HG03457 (cell line): ENCODE results near the gene TMEM201.

Experiments used
- ATAC-seq: cut with Tn5 transposase; IDR thresholded peaks from one replicate; pipeline ENCODE4 v1.9.1; 2021; ENCODE audit warnings: moderate number of reproducible peaks; ENCODE audit not compliant: unreplicated experiment

Gene TMEM201

DNA sequence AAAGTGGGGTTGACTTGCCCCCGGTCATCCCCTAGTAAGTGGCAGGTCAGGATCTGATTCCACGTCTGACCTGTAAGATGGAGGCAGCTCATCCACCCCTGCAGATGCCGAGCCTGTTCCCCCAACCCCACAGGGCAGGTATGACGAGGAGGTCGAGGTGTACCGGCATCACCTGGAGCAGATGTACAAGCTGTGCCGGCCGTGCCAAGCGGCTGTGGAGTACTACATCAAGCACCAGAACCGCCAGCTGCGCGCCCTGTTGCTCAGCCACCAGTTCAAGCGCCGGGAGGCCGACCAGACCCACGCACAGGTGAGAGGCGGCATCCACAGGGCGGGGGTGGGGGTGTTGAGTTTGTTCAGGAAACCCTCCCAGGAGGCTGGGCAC is 9.6 kb downstream of the TMEM201 start:
- no peak for ATAC-seq

DNA sequence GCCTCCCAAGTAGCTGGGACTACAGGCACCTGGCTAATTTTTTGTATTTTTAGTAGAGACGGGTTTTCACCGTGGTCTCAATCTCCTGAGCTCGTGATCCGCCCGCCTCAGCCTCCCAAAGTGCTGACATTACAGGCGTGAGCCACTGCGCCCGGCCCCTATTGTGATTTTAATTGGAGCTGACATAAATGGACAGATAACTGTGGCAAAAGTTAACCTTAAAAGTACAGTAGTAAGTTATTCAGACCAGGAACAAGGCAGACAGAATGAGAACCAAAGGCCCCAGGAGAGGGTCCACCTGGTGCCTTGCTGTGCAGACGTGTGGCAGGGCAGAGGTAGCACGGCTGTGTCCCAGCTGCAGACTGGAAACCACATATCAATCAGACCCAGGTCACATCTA is 11.0 kb downstream of the TMEM201 start:
- ATAC-seq: no peak

DNA sequence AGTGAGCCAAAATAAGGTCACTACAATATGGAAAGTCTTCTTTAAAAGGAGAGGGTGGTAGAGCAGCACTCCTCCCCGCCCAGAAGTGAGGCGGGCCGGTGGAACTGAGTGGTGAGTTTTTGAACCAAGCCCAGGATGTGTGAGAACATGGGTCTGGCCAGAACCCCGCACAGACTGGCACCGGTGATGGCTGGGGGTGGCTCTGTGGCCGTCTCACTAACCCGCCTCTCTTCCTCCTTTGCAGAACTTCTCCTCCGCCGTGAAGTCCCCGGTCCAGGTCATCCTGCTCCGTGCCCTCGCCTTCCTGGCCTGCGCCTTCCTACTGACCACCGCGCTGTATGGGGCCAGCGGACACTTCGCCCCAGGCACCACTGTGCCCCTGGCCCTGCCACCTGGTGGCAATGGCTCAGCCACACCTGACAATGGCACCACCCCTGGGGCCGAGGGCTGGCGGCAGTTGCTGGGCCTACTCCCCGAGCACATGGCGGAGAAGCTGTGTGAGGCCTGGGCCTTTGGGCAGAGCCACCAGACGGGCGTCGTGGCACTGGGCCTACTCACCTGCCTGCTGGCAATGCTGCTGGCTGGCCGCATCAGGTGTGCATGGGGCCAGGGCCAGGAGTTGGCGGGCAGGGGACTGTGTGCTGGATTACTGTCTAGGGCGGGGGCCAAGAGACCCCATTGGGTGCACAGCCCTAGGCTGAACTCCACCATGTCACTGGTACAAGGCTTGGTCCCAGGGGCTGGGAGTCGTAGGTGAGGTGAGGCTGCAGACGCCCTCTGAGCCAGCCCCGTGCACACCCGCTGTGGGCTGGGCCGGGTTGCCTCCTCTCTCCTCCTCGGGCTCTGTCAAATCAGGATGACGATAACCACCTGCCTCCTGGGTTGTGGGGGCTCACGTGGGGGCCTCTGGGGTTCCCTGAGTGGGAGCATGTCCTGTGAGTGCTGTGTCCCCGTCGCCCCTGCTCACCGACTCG is 12.4 kb downstream of the TMEM201 start:
- no peak for ATAC-seq

DNA sequence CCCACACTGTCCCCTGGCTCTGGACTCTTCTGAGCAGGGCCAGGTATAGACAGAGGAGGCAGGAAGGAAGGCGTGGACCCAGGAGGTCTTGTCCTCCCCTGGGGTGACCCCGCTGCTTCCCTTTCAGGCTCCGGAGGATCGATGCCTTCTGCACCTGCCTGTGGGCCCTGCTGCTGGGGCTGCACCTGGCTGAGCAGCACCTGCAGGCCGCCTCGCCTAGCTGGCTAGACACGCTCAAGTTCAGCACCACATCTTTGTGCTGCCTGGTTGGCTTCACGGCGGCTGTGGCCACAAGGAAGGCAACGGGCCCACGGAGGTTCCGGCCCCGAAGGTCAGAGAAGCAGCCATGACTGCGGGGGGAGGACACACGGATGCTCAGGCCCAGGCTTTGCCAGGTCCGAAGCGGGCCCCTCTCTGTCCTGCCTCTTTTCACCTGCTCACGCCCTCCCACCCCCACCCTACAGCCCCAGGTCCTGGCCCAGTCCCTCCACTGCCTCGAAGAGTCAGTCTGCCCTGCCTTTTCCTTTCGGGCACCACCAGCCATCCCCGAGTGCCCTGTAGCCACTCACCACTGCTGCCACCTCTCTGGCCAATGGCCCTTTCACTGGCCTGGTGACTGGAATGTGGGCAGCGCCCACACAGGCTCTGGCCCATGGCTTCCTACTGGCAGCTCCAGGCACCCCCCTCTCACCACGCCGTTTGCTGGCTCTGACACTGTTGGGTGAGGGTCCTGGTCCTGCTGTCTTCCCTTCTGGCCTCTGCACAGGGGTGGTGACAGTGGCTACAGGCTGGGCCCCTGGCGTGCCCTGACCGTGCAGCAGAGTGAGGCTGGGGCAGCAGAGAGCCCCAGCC is 13.5 kb downstream of the TMEM201 start:
- ATAC-seq: no peak

DNA sequence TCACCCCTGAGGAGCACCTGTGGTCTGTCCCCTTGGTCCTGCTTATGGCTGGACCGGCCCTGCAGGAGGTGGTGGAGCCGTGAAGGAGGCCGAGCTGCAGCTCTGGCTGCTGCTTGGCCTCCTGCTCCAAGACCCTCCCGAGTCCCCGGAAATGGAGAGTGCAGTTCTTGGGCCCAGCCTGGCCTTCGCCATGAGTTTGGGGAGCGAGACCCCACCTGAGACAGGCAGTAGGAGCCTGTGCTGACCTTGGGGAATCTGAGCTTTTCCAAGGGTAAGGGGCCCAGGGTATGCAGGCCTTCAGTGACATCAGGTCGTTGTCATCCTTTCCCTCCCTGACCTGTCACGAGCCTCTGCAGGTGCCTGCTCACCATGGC is 14.1 kb downstream of the TMEM201 start:
- ATAC-seq: no peak

DNA sequence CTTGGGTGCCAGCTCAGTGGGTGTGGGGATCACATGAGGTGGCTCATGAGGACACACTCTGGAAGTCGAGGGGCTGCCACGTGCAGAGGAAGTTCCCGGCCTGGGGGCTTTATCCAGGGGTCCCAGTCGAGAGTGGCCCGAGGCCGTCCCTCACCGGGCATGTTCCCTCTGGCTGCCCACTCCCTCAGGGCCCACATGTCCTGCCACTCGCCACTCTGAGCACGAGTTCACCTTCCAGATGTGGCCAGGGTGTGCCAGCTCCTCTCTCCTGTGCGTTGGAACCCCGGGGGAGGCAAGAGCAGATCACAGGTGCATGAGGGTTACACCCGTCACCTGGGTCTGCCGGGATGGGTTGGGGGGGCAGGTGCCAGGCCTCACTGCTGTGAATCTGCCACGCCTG is 14.6 kb downstream of the TMEM201 start:
- ATAC-seq: no peak

DNA sequence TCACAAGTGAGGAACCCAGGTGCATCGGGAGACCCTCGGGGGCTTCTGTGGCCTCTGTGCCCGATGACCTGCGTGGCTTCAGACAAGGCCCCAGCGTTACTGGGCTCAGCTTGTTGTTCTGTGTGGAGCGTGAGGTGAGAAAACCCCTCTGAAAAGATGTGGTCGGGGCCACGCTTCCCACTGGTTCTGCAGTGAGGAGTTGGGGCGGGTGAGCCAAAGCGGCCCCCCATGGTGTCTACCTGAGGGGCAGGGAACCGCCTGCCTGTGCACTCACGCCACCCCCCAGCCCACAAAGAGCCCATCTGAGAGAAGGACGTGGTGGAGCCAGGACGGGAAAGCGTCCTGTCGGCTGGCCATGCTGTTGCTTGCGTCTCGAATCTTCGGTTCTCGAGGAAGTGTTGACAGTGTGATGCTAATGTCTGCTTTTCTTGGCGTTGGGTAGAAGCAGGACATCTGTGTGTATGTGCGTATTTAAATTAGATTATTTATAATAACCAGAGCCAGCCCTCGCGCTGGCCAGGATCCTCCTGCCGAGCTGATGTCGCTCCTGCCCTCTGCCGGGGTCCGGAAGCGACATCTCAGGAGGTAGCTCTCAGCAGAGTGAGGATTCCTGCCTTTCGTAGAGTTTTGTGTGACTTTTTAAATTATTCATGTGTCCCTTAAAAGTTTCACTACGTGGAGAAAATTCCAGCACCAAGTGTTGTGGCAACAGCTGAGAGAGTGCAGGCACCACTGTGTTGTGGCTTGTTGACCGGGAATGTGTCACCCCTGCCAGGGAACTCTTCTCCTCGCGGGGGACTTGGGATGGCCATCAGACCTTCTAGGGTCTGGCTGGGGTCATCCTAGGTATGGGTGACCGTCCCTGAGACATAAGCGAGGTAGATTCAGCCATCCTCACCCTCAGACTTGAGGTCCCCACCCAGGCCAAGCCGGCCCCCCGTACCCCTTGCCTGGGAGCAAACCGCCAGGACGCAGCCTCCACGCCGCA is 15.3 kb downstream of the TMEM201 start:
- no peak for ATAC-seq

DNA sequence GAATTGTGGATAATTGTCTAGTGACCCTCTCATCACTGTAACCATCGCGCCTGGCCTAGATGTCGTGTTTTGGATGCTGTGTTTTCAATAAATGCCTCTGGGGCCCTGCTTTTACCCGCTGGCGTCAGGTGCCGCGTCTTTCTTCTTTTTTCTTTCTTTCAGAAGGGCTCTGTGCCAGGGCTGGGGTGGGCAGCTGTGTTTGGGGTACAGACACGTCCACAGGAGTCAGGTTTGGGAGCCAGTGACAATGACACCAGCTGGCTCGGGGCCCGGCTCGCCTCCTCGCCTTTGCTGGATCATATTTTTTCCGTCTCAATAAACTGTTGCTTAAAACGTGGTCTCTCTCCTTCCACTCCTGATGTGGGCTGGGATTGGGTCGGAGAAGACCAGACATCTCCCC is 16.1 kb downstream of the TMEM201 start:
- no peak for ATAC-seq

DNA sequence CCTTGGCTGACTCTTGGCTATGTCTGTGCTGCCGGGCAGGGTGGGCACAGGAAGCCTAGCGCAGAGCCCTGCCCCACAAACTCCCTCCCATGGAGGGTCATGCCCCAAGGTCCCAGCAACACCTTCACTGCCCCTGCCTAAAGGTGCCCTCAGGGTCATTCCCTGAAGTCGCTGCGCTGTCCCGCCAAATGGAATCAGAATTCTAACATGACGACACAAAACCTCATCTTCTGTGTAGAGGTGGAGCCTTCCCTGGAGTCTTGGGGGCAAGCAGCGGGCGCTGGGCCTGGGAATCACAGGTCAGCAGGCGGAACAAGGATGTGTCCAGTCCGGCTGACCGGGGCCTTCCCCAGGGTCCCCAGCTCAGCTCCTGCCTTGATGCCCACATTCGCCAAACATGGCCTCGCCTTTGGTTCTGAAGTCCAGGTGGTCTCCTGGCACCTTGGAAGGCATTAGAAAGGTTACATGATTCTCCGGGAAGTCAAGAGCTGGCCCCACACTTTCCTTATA is 17.3 kb downstream of the TMEM201 start:
- no peak for ATAC-seq

DNA sequence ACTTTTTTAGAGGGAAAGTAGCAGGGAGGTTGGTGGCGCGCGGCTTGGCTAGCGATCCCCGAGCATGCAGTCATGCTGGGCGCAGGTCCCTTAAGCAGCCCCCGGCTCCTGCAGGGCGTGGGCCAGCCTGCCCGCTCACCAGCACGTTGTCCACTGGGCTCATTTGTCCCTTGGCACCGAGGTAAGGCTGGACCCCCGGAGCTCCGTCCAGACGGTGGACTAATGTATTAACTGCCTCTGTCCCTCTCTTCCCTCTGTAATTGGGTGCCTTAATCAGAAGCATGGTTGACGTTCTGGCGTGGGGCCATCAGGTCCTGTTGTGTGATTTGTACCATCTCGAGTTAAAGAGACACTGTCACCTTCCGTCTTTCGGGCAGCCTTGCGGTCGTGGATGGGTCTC is 17.7 kb downstream of the TMEM201 start:
- no peak for ATAC-seq

DNA sequence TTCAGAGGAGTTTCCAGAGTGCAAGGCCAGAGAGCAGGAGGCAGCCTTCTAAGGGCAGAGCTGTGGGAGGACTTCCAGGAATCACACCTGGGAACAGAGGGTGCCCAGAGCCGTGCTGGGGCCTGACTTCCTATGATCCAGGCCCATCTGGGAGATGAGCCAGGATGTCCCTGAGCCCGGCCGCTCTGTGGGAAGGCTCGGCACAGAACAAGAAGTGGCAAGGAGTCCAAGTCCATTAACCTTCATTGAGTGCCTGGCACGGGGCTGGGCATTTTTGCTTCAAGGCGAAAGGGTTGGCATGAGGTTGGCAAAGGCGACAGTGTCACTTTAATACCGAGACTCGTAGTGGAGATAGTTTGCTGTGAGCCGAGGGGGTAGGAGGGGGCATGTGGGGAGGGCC is 18.2 kb downstream of the TMEM201 start:
- no peak for ATAC-seq

DNA sequence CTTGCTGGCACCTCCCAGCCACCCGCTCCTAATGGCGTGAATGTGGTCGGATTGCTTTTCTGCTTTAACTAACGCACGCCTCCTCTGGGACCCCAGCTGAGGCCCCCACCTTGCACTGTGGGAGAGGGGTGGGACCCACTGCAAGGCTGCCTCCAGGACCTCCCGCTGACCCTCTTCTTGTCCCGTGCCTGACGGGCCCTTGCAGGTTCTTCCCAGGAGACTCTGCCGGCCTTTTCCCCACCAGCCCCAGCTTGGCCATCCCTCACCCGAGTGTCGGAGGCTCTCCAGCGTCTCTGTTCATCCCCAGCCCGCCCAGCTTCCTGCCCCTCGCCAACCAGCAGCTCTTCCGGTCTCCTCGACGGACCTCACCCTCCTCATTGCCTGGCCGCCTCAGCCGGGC is 18.6 kb downstream of the TMEM201 start:
- no peak for ATAC-seq

DNA sequence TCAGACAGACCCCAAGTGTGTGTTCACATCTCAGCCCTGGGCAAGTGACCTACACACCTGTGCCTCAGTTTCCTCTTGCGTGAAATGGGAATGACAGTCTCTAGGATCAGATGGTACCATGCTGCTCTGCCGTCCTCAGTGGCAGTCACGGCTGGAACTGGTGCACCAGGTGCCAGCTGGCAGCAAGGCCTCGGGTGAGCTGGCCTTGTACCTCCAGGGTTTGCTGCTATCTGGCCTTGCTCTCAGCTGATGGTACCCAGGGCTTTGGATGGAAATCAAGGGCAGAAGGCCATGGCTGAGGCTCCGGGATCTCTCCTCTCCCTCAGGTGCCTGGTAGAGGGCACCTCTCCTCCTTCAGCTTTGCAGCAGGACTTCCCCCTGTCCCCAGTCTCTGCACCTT is 21.3 kb downstream of the TMEM201 start:
- no peak for ATAC-seq

DNA sequence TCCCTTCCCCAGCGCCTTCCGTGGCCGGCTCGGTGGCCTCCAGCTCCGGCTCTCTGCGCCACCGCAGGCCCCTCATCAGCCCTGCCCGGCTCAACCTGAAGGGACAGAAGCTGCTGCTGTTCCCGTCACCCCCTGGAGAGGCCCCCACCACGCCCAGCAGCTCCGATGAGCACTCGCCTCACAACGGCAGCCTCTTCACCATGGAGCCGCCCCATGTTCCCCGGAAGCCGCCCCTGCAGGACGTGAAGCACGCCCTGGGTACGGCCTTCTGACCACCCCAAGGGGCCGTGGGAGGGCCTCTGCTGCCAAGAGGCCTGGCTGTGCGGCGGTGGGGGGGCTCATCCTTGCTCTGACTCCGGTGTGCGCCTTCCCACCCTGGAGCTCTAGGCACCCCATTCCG is 21.8 kb downstream of the TMEM201 start:
- ATAC-seq: no peak

DNA sequence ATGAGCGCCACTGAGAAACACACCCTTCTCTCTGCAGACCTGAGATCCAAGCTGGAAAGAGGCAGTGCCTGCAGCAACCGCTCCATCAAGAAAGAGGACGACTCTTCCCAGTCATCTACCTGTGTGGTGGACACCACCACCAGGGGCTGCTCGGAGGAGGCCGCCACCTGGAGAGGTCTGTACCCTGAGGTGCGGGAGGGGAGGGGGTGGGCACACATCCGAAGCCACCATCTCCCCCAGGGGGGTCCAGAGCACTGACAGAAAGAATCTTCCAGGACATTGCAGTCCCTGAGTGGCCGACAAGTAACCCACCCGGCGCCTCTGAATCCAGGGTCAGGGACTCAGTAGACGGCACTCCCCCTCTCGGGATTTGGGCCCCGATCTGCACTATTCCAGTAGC is 23.0 kb downstream of the TMEM201 start:
- no peak for ATAC-seq

DNA sequence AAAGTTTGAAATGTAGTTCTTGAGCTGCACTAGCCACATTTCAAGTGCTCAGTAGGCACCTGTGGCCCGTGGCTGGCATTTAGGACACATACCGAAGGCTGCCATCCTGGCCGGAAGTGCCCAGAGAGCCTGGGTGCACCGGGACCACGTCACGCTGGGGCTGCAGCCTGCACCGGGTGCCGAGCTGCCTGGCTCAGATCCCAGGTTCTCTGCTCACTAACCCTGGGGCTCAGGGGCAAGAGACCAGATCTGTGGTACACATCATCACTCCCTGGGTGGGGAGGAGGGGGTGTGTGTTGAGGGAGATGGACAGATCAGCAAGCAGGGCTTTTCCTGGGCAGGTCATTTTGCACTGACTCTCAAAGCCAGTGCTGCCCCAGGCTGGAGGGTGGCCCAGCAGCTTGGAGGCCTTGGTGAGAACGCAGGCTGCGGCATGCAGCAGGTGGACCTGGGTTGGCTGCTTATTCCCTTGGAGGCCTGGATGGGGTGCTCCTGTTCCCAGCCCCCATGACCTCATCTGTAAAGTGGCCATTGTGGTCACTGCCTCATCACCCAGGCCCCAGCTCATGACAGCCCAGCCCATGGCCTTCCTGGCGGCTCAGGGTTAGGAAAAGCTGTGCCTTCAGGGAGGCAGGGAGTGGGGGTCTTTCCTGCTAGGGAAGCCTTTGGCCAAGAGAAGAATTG is 23.6 kb downstream of the TMEM201 start:
- ATAC-seq: no peak

DNA sequence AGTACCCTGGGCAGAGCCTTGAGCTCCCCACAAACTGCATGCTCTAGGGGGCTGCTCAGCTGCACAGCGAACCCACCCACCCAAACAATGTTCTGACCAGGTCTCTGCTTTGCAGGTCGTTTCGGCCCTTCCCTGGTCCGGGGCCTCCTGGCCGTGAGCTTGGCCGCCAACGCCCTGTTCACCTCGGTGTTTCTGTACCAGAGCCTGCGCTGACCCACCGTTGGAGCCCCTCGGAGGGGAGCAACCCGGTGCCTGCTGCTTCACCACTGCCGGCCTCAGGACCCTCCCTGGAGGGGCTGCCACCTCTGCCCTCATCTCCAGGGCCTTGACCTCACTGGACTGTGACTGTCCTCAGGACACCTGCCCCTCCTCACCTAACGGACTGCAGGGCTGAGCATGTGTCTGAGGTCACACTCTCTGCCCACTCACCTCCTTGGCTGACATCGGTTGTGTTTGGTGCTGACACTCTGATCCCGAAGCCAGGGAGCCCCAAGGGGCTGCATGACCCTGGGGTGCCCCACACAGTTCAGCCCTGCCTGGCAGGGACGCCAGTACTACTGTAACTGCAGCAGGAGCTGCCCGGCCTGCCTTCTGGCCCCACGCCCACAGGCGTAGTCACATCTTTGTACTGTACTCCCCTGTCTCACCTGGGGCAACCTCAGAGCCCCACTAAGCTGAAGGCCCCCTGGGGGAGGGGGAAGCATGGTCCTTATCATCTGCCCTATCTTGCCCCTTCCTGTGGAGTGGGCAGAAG is 24.3 kb downstream of the TMEM201 start:
- ATAC-seq: no peak

DNA sequence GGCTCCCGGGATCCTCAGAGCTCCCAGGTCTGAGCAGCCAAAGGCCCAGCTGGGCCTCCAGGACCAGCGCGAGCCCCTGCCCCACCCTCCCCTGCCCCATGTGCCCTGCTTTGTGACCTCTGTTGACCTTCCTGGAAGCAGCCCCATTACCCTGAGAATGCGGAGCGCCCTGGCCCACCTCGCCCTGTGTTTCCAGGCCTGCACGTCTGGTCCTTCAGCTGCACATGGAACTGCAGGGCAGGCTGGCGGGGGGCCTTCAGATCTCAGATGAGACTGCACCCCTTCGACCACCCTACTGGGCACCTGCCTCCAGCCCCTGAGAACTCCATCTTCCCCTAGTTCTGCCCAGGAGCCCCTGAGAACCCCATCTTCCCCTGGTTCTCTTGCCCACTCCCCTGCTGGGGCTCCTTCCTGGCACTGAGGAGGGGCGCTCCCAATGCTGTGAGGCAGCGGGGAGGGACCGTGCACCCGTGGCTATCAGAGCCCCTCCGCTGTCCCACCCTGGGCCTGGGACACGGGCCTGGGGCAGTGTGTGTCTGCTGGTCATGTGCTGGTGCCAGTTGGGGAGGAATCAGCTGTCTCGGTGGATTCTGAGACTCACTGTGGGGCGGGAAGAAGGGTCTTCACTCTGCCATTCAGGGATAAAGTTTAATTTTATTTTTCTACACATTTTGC is 25.1 kb downstream of the TMEM201 start:
- no peak for ATAC-seq
